Thoracic aorta (tissue), 2 donors: ENCODE data around the gene PTEN. TPM values are rescaled to one million over a fixed set of nuclear protein-coding genes. Genes with fewer than 3 reads are reported as not detected.

Source experiments
- ATAC-seq: fragments of 150-250 bp; one replicate; pipeline ENCODE4 v1.8.0; 2017; ENCODE audit warnings: low read depth; ENCODE audit not compliant: insufficient number of reproducible peaks, low FRiP score
- DNase-seq: peaks from one replicate; pipeline ENCODE4 v3.0.0-alpha.2; 2020; ENCODE audit warnings: low spot score
- H3K27ac ChIP-seq, 2 donors: fragments of 200-600 bp; sonication (generic); 1 replicate in 1 of 2; 2 replicates in 1 of 2; pipeline ENCODE4 v1.5.1; 2016; ENCODE audit warnings: mild to moderate bottlenecking in 2 of 2, moderate library complexity in 2 of 2
- H3K27me3 ChIP-seq: fragments of 200-600 bp; sonication (generic); replicated peaks from 2 replicates; pipeline ENCODE4 v1.6.0; 2016; ENCODE audit warnings: mild to moderate bottlenecking; ENCODE audit not compliant: insufficient read depth
- H3K36me3 ChIP-seq: fragments of 200-600 bp; sonication (generic); one replicate; pipeline ENCODE4 v1.5.1; 2016
- H3K4me1 ChIP-seq, 2 donors: fragments of 200-600 bp; sonication (generic); 1 replicate in 1 of 2; 2 replicates in 1 of 2; pipeline versions ENCODE4 v1.5.1 to v1.6.0; 2016; ENCODE audit warnings: low read depth in 2 of 2, mild to moderate bottlenecking in 1 of 2; ENCODE audit not compliant: control insufficient read depth in 1 of 2
- H3K4me3 ChIP-seq: fragments of 200-600 bp; sonication (generic); 2 replicates; pipeline ENCODE4 v1.5.1; 2016; ENCODE audit warnings: mild to moderate bottlenecking
- H3K9me3 ChIP-seq: fragments of 200-600 bp; sonication (generic); 2 replicates; pipeline ENCODE4 v1.5.1; 2016
- CTCF ChIP-seq: fragments of 200-600 bp; sonication (generic); IDR thresholded peaks from one replicate; pipeline ENCODE4 v1.5.1; 2019; ENCODE audit warnings: antibody characterized with exemption
- total RNA-seq, 2 donors: library from RNA; depleted of rRNA; stranded (reverse); fragments of >200 nt; gene quantifications; one replicate each; pipeline versions ENCODE4 v1.1.0 to v1.2.3, GENCODE V29; 2016

Gene PTEN
- total RNA-seq, 2 donors from 2014 or later: 146 to 168 TPM

- Histone ChIP-seq H3K36me3 (no peaks in the 10 kb centered on the region), H3K9me3 (no peaks in the 10 kb centered on the region), H3K4me1 (peaks cover 31 to 57% of the 10 kb centered on the region in 2 donors), H3K4me3 (peak overlapping the region; percentile 94), H3K27me3 (no peaks in the 10 kb centered on the region), H3K27ac (peak overlapping the region in 1 of 2 donors; percentile 7)
- no peak for TF ChIP-seq CTCF
- DNase-seq: no peak
- no peak for ATAC-seq
Observed at GRCh38 chr10:87869773-87870551, 6.5 kb downstream of the PTEN start.

GRCh38 chr10:87872828-87873227 lies 9.4 kb downstream of the PTEN start:
- ATAC-seq (no peak), DNase-seq (no peak)
- Histone ChIP-seq H3K27ac (no peak overlapping the region), H3K4me1 (peaks cover 53 to 80% of the 10 kb centered on the region in 2 donors), H3K27me3 (no peaks in the 10 kb centered on the region), H3K36me3 (no peaks in the 10 kb centered on the region), H3K9me3 (no peaks in the 10 kb centered on the region), H3K4me3 (no peak overlapping the region)
- no peak for TF ChIP-seq CTCF

GRCh38 chr10:87873656-87874055 lies 10.2 kb downstream of the PTEN start:
- H3K4me3 ChIP-seq: peak overlapping the region; percentile 30
- no peaks in the 10 kb centered on the region for H3K27me3 ChIP-seq
- TF ChIP-seq CTCF: no peak
- peaks cover 59 to 85% of the 10 kb centered on the region in 2 donors for H3K4me1 ChIP-seq
- no peak for ATAC-seq
- H3K9me3 ChIP-seq: no peaks in the 10 kb centered on the region
- DNase-seq: no peak
- no peak overlapping the region for H3K27ac ChIP-seq
- H3K36me3 ChIP-seq: no peaks in the 10 kb centered on the region

- Histone ChIP-seq H3K4me3 (no peak overlapping the region), H3K27ac (no peak overlapping the region), H3K4me1 (peaks cover 54 to 80% of the 10 kb centered on the region in 2 donors), H3K9me3 (no peaks in the 10 kb centered on the region), H3K27me3 (no peaks in the 10 kb centered on the region), H3K36me3 (no peaks in the 10 kb centered on the region)
- DNase-seq (no peak), ATAC-seq (no peak)
- no peak for TF ChIP-seq CTCF
Observed at GRCh38 chr10:87875929-87876571, 12.6 kb downstream of the PTEN start.

GRCh38 chr10:87878664-87879459 lies 15.4 kb downstream of the PTEN start:
- Histone ChIP-seq H3K27ac (no peak overlapping the region), H3K36me3 (peaks cover 3% of the 10 kb centered on the region), H3K4me3 (no peak overlapping the region), H3K9me3 (no peaks in the 10 kb centered on the region), H3K4me1 (peaks cover 66 to 76% of the 10 kb centered on the region in 2 donors), H3K27me3 (no peaks in the 10 kb centered on the region)
- no peak for TF ChIP-seq CTCF
- ATAC-seq: no peak
- DNase-seq: no peak
